Keratinocyte (primary cell): ENCODE measurements around the gene MAP3K2. TPM values are rescaled to one million over a fixed set of nuclear protein-coding genes. Genes with fewer than 3 reads are reported as not detected.

Source experiments
- DNase-seq: peaks from one replicate; pipeline ENCODE4 v3.0.0-alpha.2; 2011; ENCODE audit warnings: low read depth, missing footprints, low spot score
- FAIRE-seq: peaks from 2 replicates; lab custom pipeline; 2011; peaks lifted over from hg19 to GRCh38; lab: Jason Lieb, UNC
- H2AFZ ChIP-seq: 2 replicates; pipeline ENCODE4 v1.6.0; 2012; ENCODE audit warnings: low read length, control low read depth, inconsistent platforms; ENCODE audit not compliant: control insufficient read depth
- H3K27ac ChIP-seq: 2 replicates; pipeline ENCODE4 v1.5.1; 2011; ENCODE audit warnings: low read length; ENCODE audit not compliant: control insufficient read depth, insufficient read depth
- H3K27me3 ChIP-seq: 3 replicates; pipeline ENCODE4 v1.6.0; 2011; ENCODE audit warnings: low read length; ENCODE audit not compliant: control insufficient read depth, insufficient read depth; ENCODE audit errors: extremely low read depth
- H3K36me3 ChIP-seq, 2 experiments: 2 replicates in 1 of 2; 3 replicates in 1 of 2; pipeline ENCODE4 v1.5.1; 2011; ENCODE audit warnings: low read length in 2 of 2, mild to moderate bottlenecking in 1 of 2; ENCODE audit not compliant: control insufficient read depth in 2 of 2, insufficient read depth in 2 of 2; ENCODE audit errors: extremely low read depth in 1 of 2
- H3K4me1 ChIP-seq: 3 replicates; pipeline ENCODE4 v1.5.1; 2011; ENCODE audit warnings: low read length; ENCODE audit not compliant: control insufficient read depth, insufficient read depth; ENCODE audit errors: extremely low read depth
- H3K4me2 ChIP-seq: 3 replicates; pipeline ENCODE4 v1.6.0; 2011; ENCODE audit warnings: low read depth, low read length; ENCODE audit not compliant: control insufficient read depth, insufficient read depth; ENCODE audit errors: extremely low read depth
- H3K4me3 ChIP-seq, 3 experiments: fragments of 200-600 bp in 1 of 3; sonication (generic) in 1 of 3; 2 replicates in 2 of 3; 3 replicates in 1 of 3; pipeline ENCODE4 v1.5.1; 2011 to 2016; ENCODE audit warnings: low read length in 3 of 3, mild to moderate bottlenecking in 3 of 3, control low read depth in 2 of 3, inconsistent platforms in 1 of 3, low read depth in 1 of 3, mixed read lengths in 1 of 3, mixed run types in 1 of 3, moderate library complexity in 1 of 3; ENCODE audit not compliant: control insufficient read depth in 2 of 3, insufficient read depth in 2 of 3; ENCODE audit errors: extremely low read depth in 1 of 3
- H3K79me2 ChIP-seq: 2 replicates; pipeline ENCODE4 v1.6.0; 2012; ENCODE audit warnings: low read length; ENCODE audit not compliant: control insufficient read depth, insufficient read depth
- H3K9ac ChIP-seq: 3 replicates; pipeline ENCODE4 v1.6.0; 2011; ENCODE audit warnings: low read length; ENCODE audit not compliant: control insufficient read depth, insufficient read depth; ENCODE audit errors: extremely low read depth
- H3K9me1 ChIP-seq: 3 replicates; pipeline ENCODE4 v1.6.0; 2011; ENCODE audit warnings: low read length; ENCODE audit not compliant: control insufficient read depth, insufficient read depth; ENCODE audit errors: extremely low read depth
- H3K9me3 ChIP-seq: 2 replicates; pipeline ENCODE4 v1.5.1; 2012; ENCODE audit warnings: low read depth, low read length; ENCODE audit not compliant: control insufficient read depth
- H4K20me1 ChIP-seq: 3 replicates; pipeline ENCODE4 v1.6.0; 2011; ENCODE audit warnings: low read length; ENCODE audit not compliant: control insufficient read depth, insufficient read depth; ENCODE audit errors: extremely low read depth
- EZH2 ChIP-seq: IDR thresholded peaks from one replicate; pipeline ENCODE4 v1.6.1; 2012; ENCODE audit warnings: inconsistent platforms, mild to moderate bottlenecking, low read length, moderate library complexity
- dilution Hi-C: fragments of 300-500 bp; cut with MboI; formaldehyde crosslinking; loops from one replicate; pipeline ENCODE4 v1.7.0; 2020; ENCODE audit warnings: low sequenced_read_pairs; ENCODE audit not compliant: extremely low pct_ligation_motif_present
- polyA plus RNA-seq, 5 experiments: library from polyadenylated mRNA; depleted of rRNA in 3 of 5; stranded (reverse) in 3 of 5; stranded (forward) in 1 of 5; unstranded in 1 of 5; fragments of >200 nt; gene quantifications; 1 replicate in 1 of 5; 2 replicates in 3 of 5; 3 replicates in 1 of 5; pipeline versions ENCODE4 v1.2.1 to v1.2.3, GENCODE V29; 2011 to 2012; ENCODE audit warnings: missing spikeins in 2 of 5, low read depth in 1 of 5, low replicate concordance in 1 of 5
- TF ChIP-seq, protein P1 (sequence below), 3 experiments: IDR thresholded peaks in 1 of 3; conservative IDR thresholded peaks in 1 of 3; optimal IDR thresholded peaks in 1 of 3; 2 replicates in 2 of 3; 3 replicates in 1 of 3; pipeline versions ENCODE3 to v1.5.1; 2011; ENCODE audit warnings: low read length in 3 of 3, mild to moderate bottlenecking in 3 of 3, moderate library complexity in 2 of 3, control low read depth in 1 of 3, inconsistent platforms in 1 of 3; ENCODE audit not compliant: insufficient read depth in 2 of 3; ENCODE audit errors: extremely low read depth in 1 of 3

MAP3K2 gene
- polyA plus RNA-seq, 1 donor (not counting 4 experiments of a cell fraction or from before 2014, with no cell fraction given), result 11.9 TPM

- H3K4me2 ChIP-seq, result no peak overlapping the region
- TF ChIP-seq, protein P1, sequence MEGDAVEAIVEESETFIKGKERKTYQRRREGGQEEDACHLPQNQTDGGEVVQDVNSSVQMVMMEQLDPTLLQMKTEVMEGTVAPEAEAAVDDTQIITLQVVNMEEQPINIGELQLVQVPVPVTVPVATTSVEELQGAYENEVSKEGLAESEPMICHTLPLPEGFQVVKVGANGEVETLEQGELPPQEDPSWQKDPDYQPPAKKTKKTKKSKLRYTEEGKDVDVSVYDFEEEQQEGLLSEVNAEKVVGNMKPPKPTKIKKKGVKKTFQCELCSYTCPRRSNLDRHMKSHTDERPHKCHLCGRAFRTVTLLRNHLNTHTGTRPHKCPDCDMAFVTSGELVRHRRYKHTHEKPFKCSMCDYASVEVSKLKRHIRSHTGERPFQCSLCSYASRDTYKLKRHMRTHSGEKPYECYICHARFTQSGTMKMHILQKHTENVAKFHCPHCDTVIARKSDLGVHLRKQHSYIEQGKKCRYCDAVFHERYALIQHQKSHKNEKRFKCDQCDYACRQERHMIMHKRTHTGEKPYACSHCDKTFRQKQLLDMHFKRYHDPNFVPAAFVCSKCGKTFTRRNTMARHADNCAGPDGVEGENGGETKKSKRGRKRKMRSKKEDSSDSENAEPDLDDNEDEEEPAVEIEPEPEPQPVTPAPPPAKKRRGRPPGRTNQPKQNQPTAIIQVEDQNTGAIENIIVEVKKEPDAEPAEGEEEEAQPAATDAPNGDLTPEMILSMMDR (optimal IDR thresholded peaks at IDR 0.05 in 1 of 3, IDR thresholded peaks at IDR 0.05 in 1 of 3, conservative IDR thresholded peaks at IDR 0.05 in 1 of 3; ENCODE audit: extremely low read depth in 1 of 3, insufficient read depth in 2 of 3, low read length in 3 of 3), result no peak
- TF ChIP-seq EZH2, result no peak
- no peaks in the 10 kb centered on the region for H3K9me3 ChIP-seq
- H3K36me3 ChIP-seq, result no peaks in the 10 kb centered on the region
- DNase-seq (no peak), FAIRE-seq (no peak)
- no peaks in the 10 kb centered on the region for H3K27me3 ChIP-seq
- H3K9ac ChIP-seq, result no peak overlapping the region
- no peak overlapping the region for H2AFZ ChIP-seq
- H3K4me3 ChIP-seq, result no peak overlapping the region
- H3K4me1 ChIP-seq, result peaks cover 33% of the 10 kb centered on the region
- dilution Hi-C loops, result no loop called here
- no peaks in the 10 kb centered on the region for H3K79me2 ChIP-seq
- no peak overlapping the region for H3K27ac ChIP-seq
- no peaks in the 10 kb centered on the region for H3K9me1 ChIP-seq
- H4K20me1 ChIP-seq, result no peaks in the 10 kb centered on the region
Measured at GRCh38 chr2:127413200-127413599, 25.4 kb upstream of the MAP3K2 start.

GRCh38 chr2:127411653-127412369 lies 24.0 kb upstream of the MAP3K2 start:
- H3K4me3 ChIP-seq, result no peak overlapping the region
- no peaks in the 10 kb centered on the region for H3K36me3 ChIP-seq
- no peak overlapping the region for H3K4me2 ChIP-seq
- H3K27me3 ChIP-seq, result no peaks in the 10 kb centered on the region
- H3K4me1 ChIP-seq, result peaks cover 39% of the 10 kb centered on the region
- DNase-seq, result no peak
- H3K27ac ChIP-seq, result no peak overlapping the region
- no peak overlapping the region for H2AFZ ChIP-seq
- no peaks in the 10 kb centered on the region for H3K9me1 ChIP-seq
- dilution Hi-C loops, result no loop called here
- no peaks in the 10 kb centered on the region for H3K9me3 ChIP-seq
- no peaks in the 10 kb centered on the region for H4K20me1 ChIP-seq
- FAIRE-seq, result no peak
- H3K9ac ChIP-seq, result no peak overlapping the region
- no peaks in the 10 kb centered on the region for H3K79me2 ChIP-seq
- TF ChIP-seq EZH2, result no peak
- TF ChIP-seq, protein P1 (optimal IDR thresholded peaks at IDR 0.05 in 1 of 3, IDR thresholded peaks at IDR 0.05 in 1 of 3, conservative IDR thresholded peaks at IDR 0.05 in 1 of 3; ENCODE audit: extremely low read depth in 1 of 3, insufficient read depth in 2 of 3, low read length in 3 of 3), result no peak
